Suppressor macrophage treated with lipopolysaccharide for 4 hours (primary cell): ENCODE measurements around the gene CDH13.

Source experiments
- DNase-seq: peaks from one replicate; pipeline ENCODE4 v3.0.0-alpha.2; 2020

CDH13 gene

GRCh38 chr16:83714286-83714685 lies 1087.5 kb downstream of the CDH13 start:
- DNase-seq: no peak

GRCh38 chr16:83715217-83715920 lies 1088.6 kb downstream of the CDH13 start:
- no peak for DNase-seq

GRCh38 chr16:83717308-83717707 lies 1090.5 kb downstream of the CDH13 start:
- DNase-seq: no peak

- DNase-seq: no peak
These were observed 1091.0 kb downstream of the CDH13 start for GRCh38 chr16:83717814-83718213.

DNA sequence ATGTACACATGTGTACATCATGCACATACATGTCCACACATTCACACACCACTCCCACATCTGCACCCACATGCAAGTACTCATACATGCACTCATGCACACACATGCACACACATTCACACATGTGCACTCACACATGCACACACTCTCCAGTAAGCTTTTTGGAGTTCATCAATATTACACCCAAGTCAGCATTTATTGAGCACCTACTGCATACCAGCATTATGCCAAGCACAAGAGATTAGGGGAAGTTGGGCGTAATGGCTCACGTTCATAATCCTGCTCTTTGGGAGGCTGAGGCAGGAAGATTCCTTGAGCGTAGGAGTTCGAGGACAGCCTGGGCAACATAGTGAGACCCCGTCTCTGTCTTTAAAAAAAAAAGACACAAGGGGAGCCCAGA lies 1093.4 kb downstream of the CDH13 start:
- DNase-seq: no peak

DNA sequence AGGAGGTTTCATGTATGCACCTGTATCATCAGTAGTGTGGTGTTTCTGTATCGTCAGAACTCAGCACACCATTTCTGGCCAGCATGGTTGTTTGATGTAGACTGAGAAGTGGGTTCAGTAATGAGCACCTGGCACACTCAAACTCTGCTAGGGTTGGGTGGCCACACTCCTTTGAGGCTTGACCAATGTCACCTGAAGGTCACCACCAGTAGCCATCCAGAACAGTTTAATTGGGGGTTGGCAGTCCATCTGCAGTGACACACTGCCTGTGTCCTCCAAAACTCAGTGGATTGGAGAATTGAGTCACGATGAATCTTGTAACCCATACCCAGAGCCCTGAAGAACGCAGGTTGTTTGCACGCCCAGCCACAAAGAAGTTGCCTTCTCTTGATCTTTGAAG lies 1094.2 kb downstream of the CDH13 start:
- DNase-seq: no peak

DNA sequence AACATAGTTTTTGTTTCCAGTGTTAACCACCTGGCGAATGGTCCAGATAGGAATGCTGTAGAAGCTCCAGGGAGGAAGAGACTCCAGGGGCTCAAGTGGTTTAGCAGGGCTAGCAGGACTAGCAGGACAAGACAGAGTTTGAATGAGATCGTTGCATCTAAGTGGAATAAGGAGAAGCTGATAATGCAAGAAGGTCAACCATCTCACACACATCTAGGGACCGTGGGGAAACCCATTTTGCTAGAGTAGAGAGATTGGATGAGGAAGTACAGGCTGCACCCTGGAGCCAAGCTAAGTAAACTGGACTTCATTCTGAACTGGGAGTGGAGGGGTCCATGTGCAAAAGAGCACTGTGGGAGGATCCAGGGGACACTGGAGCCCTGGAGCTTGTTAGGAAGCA lies 1094.9 kb downstream of the CDH13 start:
- DNase-seq: peak; percentile 17

- DNase-seq: no peak
These were observed 1095.9 kb downstream of the CDH13 start for GRCh38 chr16:83722456-83723183.

- no peak for DNase-seq
These were observed 1096.5 kb downstream of the CDH13 start for GRCh38 chr16:83723244-83723643.

GRCh38 chr16:83723901-83724300 lies 1097.1 kb downstream of the CDH13 start:
- DNase-seq: no peak

GRCh38 chr16:83724585-83724984 lies 1097.8 kb downstream of the CDH13 start:
- DNase-seq: no peak

- no peak for DNase-seq
These were observed 1098.5 kb downstream of the CDH13 start for GRCh38 chr16:83725313-83725712.

DNA sequence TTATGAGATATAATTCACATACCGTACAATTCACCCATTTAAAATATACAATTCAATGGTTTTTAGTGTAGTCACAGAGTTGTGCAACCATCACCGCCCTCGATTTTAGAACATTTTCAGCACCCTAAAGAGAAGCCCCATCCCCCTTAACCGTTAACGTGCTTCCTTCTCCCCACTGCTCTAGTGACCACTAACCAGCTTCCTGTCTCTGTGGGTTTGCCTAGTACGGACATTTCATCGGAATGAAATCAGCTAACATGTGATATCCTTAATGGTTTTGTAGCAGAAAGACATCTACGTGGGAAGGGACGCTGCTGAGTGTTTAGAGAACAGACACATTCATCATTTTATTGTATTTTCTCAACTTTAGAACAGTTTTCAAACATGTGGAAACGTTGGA lies 1100.2 kb downstream of the CDH13 start:
- peak; percentile 49 for DNase-seq

- no peak for DNase-seq
These were observed 1101.1 kb downstream of the CDH13 start for GRCh38 chr16:83727751-83728352.

DNA sequence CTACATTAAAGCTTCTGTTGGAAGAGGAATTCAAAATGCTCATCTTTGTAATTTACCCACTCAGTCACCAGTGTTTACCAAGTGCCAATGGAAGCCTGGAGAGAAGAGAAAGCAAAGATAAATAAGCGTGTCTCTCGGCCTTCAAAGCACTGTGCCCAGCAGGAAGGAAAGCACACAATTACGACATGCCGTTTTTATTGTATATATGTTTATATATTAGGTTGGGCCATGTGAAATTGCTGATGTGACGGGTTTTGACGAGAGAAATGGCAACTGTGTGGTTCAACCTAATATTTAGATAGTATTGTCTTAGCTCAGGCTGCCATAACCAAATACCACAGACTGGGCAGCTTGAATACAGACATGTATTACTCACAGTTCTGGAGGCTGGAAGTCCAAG lies 1101.7 kb downstream of the CDH13 start:
- DNase-seq: peak; percentile 12

GRCh38 chr16:83730812-83731211 lies 1104.0 kb downstream of the CDH13 start:
- no peak for DNase-seq

GRCh38 chr16:83732536-83732935 lies 1105.8 kb downstream of the CDH13 start:
- no peak for DNase-seq

DNA sequence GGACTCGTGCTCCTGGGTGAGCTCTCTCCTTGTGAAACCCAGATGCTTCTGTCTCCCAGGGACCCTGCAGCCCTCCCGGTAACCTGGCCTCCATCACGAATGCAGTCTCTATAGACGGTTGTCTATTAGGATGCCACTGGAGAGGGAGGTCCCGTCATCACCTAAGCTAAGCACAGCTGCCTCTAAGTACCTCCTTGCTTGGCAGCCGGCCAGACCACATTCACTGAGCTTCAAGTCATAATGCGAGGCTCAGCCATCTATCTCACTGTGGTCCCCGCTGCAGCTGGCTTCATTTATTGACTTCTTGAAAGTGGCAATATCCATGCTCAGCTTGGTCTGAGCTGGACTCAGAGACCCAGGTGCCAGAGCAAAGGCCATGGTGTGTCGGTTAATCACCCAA lies 1106.5 kb downstream of the CDH13 start:
- DNase-seq: no peak

DNA sequence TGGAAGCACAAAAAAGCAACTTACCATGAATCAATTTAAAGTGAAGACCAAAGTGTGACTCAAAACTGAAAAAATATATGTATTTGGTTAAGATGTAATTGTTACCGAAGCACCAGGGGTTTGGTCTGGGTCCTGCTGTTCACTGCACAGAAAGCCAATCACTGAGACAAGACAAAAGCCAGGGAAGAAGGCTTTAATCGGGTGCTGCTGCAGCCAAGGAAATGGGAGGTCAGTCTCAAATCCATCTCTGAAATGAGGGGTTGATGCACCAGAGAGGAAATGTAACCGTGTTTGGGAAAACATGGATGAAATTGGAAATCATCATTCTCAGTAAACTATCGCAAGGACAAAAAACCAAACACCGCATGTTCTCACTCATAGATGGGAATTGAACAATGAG lies 1107.4 kb downstream of the CDH13 start:
- no peak for DNase-seq

DNA sequence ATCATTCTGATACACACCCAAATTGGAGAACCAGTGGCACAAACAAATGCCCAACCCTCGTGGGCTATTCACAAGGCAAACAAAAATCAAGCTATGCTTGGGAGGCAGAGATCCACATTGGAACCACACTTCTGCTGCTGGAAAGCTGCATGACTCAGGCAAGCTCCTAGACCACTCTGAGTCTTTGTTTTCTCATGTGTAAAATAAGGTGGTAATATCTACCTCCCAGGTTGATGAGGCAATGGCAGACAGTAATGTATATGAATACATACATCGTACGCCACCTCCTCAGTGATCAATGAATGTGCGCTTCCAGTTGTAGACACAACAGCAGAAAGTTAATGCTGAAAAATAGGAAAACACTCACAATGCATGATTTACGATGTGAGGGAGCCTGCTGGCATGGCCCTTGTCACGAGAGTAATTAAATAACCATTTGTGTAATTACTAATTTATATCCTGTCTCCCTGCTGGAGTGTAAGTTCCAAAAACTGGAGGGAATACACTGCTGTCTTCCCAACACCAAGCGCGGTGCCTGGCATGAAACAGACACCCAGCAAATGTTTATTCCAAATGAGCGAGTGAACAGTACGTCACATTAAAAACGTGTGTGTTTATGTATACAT lies 1111.1 kb downstream of the CDH13 start:
- DNase-seq: no peak

GRCh38 chr16:83738923-83739503 lies 1112.2 kb downstream of the CDH13 start:
- DNase-seq: no peak

- no peak for DNase-seq
These were observed 1115.5 kb downstream of the CDH13 start for GRCh38 chr16:83742124-83742899.

DNA sequence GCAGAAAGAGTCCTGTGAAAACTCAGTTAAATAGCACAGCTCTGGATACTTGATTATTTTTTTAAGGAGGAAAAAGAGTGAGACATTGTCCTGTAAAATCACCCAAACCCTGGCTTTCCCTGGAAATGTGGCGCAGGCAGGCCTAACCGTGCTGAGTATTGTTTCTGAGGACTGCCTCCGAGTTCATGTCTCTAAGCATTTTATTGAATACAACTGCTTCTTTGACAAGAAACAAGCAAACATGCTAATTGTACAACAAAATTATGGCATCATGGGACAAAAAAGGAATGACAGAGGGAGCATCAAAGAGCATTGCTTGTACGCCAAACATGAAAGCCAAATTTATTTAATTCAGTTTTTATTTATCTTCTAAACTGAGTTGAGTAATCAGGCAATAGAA lies 1116.5 kb downstream of the CDH13 start:
- no peak for DNase-seq
